GM19023 (cell line): ENCODE measurements around the gene TOM1L2.
"Not testable (repeated sequence)": the region's sequence is repeated elsewhere in the genome, so short reads cannot be mapped to it uniquely, and the experiment has no call there.

Experiments
- ATAC-seq: cut with Tn5 transposase; IDR thresholded peaks from one replicate; pipeline ENCODE4 v1.9.1; 2021; ENCODE audit warnings: mild to moderate bottlenecking, moderate library complexity; ENCODE audit not compliant: unreplicated experiment

The TOM1L2 gene

DNA sequence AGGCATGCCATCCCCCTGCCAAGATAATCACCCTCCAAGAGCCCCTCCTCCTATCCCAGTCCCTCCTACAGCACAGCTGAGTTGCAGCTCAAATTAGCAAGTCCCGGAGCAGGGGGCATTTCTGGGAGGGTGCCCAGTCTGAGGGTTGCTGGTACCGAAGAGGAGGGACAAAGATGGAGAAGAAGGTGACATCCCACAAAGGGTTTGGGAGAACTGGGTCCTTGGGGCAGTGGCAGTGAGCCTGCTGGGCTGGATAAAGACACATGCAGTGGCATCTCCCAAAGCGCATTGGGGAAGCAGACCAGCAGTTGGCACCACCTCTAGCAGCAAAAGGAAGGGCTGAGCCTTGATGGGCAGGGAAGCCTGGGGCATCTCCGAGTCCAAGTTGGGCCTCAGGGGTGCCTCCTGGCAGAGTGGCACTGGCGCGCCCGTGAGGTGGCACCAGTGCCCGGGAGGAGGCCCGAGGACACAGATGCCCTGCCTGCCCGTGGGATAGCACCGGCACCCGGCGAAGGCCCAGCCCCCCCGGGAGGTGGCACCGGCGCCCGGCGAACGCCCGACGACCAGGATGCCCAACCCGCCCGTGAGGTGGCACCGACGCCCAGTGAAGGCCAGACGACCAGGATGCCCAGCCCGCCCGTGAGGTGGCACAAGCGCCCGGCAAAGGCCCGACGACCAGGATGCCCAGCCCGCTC lies 622 bp downstream of the TOM1L2 start:
- no peak for ATAC-seq

DNA sequence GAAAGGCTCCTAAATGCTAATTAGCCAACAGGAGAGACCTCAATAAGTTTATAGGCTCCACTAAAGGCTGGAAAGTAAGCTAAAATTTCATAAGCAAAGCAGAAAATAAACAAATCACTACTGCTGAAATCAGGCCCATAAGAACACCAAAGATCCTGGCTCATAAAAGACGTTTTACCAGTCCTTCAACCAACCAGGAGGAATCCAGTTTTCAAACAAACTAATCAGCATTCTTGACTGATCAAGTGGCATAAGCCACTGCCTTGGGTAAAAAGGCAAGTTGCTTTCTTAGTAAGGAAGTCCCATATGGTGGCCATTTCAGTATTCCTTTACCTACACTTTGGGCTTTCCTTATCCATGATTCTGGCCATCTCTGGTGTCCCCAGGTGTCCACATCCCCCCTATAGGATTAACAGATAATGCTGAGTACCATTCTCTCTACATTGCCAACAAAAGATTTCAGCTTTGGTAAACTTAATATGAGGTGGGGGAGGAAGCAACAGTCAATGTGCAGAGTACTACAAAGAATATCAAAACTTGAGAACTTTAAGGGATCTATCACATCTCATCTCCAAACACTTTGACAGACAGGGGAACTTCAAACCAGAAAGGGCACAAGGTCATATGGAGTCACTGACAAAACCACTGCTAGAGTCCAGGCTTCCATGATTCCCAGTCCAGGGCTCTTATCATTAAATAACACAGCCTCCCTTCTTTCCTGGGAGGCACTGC lies 1.3 kb downstream of the TOM1L2 start:
- ATAC-seq = no peak

DNA sequence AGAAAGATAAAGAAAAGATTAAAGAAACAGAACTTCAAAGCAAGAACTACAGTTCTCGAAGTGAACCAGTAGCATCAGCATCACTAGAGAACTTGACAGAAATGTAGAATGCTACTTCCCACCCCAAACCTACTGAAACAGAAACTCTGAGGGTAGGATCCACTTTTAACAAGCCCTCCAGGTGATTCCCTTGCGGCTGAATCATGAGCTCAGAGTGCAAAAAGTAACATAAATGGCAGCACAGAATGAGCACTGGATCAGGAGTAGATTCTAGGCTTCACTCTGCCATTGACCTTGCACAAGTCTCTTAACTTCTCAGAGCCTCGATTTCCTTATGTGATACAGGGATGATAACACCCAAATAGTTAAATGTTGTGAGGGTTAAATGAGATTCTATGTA lies 5.8 kb downstream of the TOM1L2 start:
- ATAC-seq = no peak

DNA sequence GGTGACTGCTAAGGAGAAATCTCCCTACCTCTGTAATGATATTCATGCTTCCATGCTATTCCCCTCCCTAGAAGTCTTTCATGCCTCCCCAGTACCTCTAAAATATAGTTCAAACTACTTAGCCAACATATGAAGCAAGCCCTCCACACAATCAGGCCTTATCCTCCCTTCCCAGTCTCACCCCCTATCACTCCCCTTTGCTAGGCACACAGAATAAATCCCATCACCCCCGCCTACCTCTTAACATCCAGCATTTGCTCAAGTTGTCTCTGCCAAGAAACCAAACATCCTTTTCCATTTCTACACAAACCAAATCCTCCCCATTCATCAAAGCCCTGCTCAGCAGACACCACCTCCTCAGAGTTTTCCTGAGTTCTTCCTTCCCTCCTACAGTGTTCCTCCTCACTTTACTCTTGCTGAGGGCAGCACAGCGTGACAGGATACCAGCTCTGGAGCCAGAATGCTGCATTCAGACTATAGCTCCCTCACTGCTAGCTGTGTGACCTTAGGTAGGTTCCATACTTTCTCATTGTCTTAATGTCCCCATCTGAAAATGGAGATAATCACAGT lies 7.0 kb downstream of the TOM1L2 start:
- no peak for ATAC-seq

GRCh38 chr17:17964710-17965109 lies 7.5 kb downstream of the TOM1L2 start:
- ATAC-seq = no peak

DNA sequence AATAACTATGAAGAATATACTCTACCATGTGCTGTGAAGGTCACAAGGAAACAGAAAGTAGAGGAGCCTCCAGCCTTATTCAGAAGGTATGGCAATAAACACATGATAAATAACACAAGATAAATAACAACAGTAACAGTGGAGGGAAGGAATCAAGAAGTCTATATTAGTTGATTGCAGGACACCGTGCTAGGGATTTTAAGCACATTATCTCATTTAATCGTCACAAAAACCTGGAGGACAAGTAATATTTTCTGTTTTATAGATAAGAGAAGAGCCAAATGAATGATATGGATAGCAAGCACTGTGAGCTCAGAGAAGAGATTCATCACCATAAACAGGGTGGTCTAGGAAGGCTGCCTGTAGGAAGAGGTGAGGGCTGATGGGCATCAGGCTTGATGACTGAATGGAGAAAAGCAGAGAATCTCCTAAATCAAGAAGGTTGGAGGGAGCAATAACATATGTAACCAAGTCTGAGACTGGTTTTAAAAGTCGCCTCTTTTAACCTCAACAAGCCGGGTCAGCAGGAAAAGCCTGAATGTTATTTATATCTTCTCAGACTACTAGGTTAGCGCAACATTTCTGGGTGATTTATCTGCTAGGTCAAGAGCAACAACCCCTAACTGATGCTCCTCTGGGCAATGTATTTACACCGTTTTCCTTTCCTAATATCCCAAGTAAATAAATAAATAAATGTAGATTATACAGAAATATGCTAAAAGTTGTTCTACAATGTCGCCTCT lies 8.3 kb downstream of the TOM1L2 start:
- no peak for ATAC-seq

DNA sequence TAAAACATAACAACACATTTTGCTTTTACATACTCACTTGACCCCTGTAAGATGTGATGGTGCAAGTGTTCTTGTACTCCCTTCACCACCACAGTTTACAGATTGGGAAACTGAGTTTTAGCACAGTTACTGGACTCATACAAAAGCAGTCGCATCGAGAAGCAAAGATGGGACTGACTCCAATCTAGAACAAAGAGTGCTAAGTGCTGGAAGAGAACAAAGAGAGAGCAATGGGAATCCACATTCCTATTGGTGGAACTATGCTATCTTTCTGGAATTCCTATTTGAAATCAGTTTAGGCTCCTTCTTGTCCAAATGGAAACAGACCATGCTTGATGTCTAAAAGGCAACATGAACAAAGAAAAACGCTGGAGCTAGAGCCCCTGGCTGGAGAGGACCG lies 9.1 kb downstream of the TOM1L2 start:
- no peak for ATAC-seq

GRCh38 chr17:17960500-17961030 lies 11.6 kb downstream of the TOM1L2 start:
- ATAC-seq = no peak

- ATAC-seq = peak; percentile 72
Observed at GRCh38 chr17:17959520-17960361, 12.5 kb downstream of the TOM1L2 start.

DNA sequence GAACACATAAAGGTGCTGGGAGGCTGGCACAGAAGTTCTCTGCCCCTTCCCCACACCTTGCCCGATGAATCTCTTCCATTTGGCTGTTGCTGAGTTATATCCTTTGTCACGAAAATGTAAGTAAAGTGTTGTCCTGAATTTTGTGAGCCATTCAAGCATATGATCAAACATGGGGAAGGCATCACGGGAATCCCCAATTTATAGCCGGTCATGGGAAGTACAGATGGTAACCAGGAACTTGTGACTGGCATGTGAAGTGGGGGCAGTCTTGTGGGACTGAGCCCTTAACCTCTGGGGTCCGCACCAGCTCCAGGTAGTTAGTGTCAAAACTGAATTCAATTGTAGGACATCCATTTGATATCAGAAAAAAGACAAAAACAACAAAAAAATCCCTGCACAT lies 13.2 kb downstream of the TOM1L2 start:
- no peak for ATAC-seq

GRCh38 chr17:17957584-17957916 lies 14.7 kb downstream of the TOM1L2 start:
- ATAC-seq = no peak

- not testable (repeated sequence) for ATAC-seq
Observed at GRCh38 chr17:17955790-17956341, 16.3 kb downstream of the TOM1L2 start.

- no peak for ATAC-seq
Observed at GRCh38 chr17:17954079-17954478, 18.1 kb downstream of the TOM1L2 start.

- no peak for ATAC-seq
Observed at GRCh38 chr17:17952691-17953090, 19.5 kb downstream of the TOM1L2 start.

GRCh38 chr17:17951524-17951923 lies 20.7 kb downstream of the TOM1L2 start:
- no peak for ATAC-seq

DNA sequence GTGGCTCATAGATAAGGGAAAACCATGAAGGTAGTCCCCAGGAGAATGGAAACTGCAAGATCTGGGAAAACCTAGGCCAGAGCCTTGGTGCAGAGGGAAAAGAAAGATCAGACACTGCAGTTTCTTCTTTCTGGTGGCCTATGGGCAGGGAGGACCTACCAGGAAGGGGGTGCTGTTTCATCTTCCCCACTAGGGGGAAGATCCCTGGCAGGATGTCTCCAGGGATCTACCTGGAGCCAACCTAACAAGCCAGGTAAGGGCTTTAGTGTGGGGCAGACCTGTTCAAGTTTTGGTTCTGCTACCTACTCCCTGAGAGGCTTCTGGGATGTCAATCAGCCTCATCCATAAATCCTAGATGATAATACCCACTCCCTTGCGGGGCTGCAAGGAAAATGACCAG lies 21.4 kb downstream of the TOM1L2 start:
- ATAC-seq = no peak

GRCh38 chr17:17950347-17950746 lies 21.9 kb downstream of the TOM1L2 start:
- ATAC-seq = no peak

DNA sequence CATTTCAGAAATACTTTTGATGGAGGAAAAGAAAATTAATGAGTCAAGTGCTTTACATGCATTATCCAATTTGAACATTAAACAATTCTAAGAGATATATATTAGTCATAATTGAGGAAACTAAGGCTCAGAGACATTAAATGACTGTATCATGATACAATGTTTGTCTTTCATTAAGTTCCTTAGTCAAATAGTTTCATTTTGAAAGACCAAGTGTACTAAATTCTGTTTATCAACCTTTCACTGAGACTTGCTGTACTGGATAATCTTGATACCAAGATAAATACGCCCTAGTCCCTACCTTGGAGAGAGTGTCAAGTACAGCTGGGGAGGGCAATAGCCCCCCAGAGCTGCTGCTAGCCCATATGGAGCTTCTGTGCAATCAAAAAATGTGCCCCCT lies 24.2 kb downstream of the TOM1L2 start:
- ATAC-seq = no peak

DNA sequence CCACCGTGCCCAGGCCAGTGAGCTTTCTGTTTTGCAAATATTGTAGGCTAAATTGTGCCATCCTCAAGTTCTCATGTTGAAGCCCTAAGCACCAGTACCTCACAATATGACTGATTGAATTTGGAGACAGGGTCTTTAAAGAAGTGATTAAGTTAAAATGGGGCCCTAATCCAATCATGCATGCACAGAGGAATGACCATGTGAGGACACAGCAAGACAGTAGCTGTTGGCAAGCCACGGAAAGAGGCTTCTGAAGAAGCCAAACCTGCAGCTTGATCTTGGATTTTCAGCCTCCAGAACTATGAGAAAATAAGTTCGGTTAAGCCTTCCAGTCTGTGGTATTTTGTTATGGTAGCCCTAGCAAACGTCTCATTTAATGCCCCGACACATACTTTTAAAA lies 24.9 kb downstream of the TOM1L2 start:
- ATAC-seq = no peak

- no peak for ATAC-seq
Observed at GRCh38 chr17:17946093-17946492, 26.1 kb downstream of the TOM1L2 start.
